ENCODE measurements around the gene CD19. TPM values are rescaled to one million over a fixed set of nuclear protein-coding genes. Genes with fewer than 3 reads are reported as not detected.

Gene CD19
- total RNA-seq, 4 donors from 2014 or later: 6.3 to 85.8 TPM; not detected in 2

GRCh38 chr16:28951410-28951943, 19.7 kb downstream of the CD19 start:
- DNase-seq: peak in 1 of 3 donors; percentile 82
- Histone ChIP-seq H3K4me3 (peak overlapping the region; percentile 65 to 87 (median 79)), H3K36me3 (peaks cover 0 to 37% (median 0%) of the 10 kb centered on the region in 3 donors), H3K27me3 (no peaks in the 10 kb centered on the region), H3K27ac (peak overlapping the region; percentile 79 to 87 (median 84)), H3K9me3 (no peaks in the 10 kb centered on the region), H3K4me1 (peaks cover 0 to 21% (median 9%) of the 10 kb centered on the region in 4 donors)
- TF ChIP-seq POLR2A (IDR thresholded peaks at IDR 0.05): no peak
- no peak for TF ChIP-seq CTCF (IDR thresholded peaks at IDR 0.05)

GRCh38 chr16:28958216-28958615, 26.4 kb downstream of the CD19 start:
- no peak for DNase-seq
- Histone ChIP-seq H3K9me3 (no peaks in the 10 kb centered on the region), H3K36me3 (peaks cover 0 to 91% (median 0%) of the 10 kb centered on the region in 3 donors), H3K4me1 (no peaks in the 10 kb centered on the region), H3K27me3 (no peaks in the 10 kb centered on the region), H3K4me3 (no peak overlapping the region), H3K27ac (no peak overlapping the region)
- TF ChIP-seq CTCF (IDR thresholded peaks at IDR 0.05): no peak
- TF ChIP-seq POLR2A (IDR thresholded peaks at IDR 0.05): no peak

GRCh38 chr16:28958836-28959235, 27.1 kb downstream of the CD19 start:
- no peak for DNase-seq
- Histone ChIP-seq H3K4me1 (no peaks in the 10 kb centered on the region), H3K36me3 (peaks cover 0 to 91% (median 0%) of the 10 kb centered on the region in 3 donors), H3K27ac (no peak overlapping the region), H3K27me3 (no peaks in the 10 kb centered on the region), H3K9me3 (no peaks in the 10 kb centered on the region), H3K4me3 (no peak overlapping the region)
- no peak for TF ChIP-seq CTCF (IDR thresholded peaks at IDR 0.05)
- TF ChIP-seq POLR2A (IDR thresholded peaks at IDR 0.05): no peak

GRCh38 chr16:28964072-28964471, 32.3 kb downstream of the CD19 start:
- DNase-seq: no peak
- Histone ChIP-seq H3K4me3 (no peak overlapping the region), H3K27me3 (no peaks in the 10 kb centered on the region), H3K27ac (no peak overlapping the region), H3K9me3 (no peaks in the 10 kb centered on the region), H3K4me1 (no peaks in the 10 kb centered on the region), H3K36me3 (peaks cover 0 to 63% (median 0%) of the 10 kb centered on the region in 3 donors)
- no peak for TF ChIP-seq CTCF (IDR thresholded peaks at IDR 0.05)
- TF ChIP-seq POLR2A (IDR thresholded peaks at IDR 0.05): no peak

GRCh38 chr16:28964496-28964895, 32.7 kb downstream of the CD19 start:
- Histone ChIP-seq H3K36me3 (peaks cover 0 to 59% (median 0%) of the 10 kb centered on the region in 3 donors), H3K27ac (no peak overlapping the region), H3K4me3 (no peak overlapping the region), H3K27me3 (no peaks in the 10 kb centered on the region), H3K4me1 (no peaks in the 10 kb centered on the region), H3K9me3 (no peaks in the 10 kb centered on the region)
- TF ChIP-seq POLR2A (IDR thresholded peaks at IDR 0.05) (no peak), CTCF (IDR thresholded peaks at IDR 0.05) (no peak)
- DNase-seq: no peak
